EH (cell line): ENCODE results near the gene MACROD1.
A peak's percentile ranks its signal among the peaks of the same experiment; 100 is the strongest.

Experiments used
- DNase-seq: peaks from one replicate; pipeline ENCODE4 v3.0.0-alpha.2; 2015; ENCODE audit warnings: low read depth

Gene MACROD1

GRCh38 chr11:64093233-64094039 is 72.5 kb downstream of the MACROD1 start:
- no peak for DNase-seq

GRCh38 chr11:64092761-64093136 is 73.2 kb downstream of the MACROD1 start:
- DNase-seq, result no peak

DNA sequence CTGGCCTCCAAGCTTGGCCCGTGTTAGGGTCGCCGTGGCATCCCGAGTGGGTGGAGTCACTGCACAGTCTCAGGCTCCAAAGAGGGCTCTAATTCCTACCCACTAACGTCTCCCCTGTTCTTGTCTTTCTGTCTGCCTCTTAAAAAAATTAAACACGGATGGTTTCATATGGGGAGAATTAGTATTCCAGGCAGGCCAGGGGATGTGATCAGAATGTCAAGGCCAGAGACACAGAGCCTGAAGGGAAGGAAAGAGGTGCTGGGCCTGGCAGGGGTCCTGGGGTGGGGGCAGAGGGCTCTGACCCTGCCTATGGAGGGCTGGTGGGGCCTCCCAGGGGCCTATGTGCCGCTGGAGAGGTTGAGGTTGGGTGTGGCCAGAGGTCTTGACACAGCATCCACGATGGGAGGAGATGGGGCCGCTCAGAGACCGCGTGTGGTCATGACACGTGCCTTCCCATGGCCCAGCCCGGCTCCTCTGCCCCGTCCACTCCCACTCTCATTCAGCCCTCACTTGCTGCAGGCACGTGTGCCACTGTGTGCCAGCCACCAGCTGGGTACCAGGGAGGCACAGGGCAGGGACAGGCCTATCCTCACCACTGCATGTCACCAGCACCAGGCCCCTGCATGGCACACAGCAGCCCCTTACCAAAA is 73.7 kb downstream of the MACROD1 start:
- DNase-seq, result no peak

GRCh38 chr11:64090806-64091516 is 75.0 kb downstream of the MACROD1 start:
- peak; percentile 51 for DNase-seq

DNA sequence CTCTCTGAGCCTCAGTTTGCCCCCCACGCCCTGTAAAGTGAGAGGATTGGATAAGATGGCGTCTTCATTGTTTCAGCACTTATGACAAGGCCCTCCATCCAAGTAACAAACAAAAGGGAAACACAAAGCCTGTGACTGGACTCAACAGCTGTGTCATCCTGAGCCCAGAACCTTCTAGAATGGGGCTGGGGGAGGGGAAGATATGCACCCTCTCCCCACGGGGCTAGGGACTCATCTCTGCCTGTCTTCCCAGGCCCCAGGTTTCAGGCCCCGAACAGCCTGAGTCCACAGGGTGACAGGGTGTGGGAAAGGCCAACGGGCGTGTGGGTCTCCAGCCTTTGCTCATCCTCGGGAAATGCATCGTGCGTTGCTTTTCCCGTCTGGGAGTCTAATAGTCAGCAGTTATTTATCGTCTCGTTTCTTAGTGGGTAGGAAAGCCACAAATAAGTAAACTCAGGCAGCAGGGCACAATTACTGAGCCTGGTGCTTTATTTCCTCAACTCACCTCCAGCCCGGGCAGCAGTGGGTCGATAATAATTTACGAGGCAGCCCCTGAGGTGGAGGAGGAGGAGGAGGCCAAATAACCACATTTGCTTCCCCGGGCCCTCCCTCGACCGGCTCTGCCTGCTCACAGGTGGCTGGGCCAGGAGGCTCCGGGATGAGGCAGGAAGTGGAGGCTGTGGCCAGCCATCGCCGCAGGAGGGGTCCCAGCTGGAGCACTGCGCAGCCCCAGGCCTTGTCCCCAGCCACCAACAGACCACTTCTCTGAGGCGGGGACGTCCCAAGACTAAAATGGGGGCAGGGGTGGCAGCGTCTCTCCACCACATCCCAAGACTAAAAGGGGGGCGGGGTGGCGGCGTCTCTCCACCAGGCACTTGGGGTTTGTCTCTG is 75.8 kb downstream of the MACROD1 start:
- no peak for DNase-seq

DNA sequence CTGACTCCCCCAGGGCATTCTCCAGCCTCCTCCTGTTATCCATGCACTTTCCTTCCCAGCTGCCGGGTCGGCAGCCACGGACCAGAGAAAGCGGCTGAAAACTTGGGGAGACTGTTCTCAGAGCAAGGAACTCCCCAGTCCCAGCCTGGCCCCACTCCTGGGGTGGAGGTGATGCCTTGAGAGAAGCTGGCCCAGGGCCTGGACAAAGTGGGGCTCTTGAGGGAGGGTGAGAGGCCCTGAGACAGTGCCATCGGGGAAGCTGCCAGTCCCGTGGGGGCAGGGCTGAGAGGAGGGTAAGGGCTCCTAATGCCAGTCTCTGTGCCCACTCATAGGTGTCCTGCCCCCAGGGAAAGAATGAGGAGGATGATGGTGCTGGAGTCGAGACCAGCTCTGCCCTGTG is 76.4 kb downstream of the MACROD1 start:
- DNase-seq, result no peak

GRCh38 chr11:64089027-64089360 is 76.9 kb downstream of the MACROD1 start:
- DNase-seq, result no peak

DNA sequence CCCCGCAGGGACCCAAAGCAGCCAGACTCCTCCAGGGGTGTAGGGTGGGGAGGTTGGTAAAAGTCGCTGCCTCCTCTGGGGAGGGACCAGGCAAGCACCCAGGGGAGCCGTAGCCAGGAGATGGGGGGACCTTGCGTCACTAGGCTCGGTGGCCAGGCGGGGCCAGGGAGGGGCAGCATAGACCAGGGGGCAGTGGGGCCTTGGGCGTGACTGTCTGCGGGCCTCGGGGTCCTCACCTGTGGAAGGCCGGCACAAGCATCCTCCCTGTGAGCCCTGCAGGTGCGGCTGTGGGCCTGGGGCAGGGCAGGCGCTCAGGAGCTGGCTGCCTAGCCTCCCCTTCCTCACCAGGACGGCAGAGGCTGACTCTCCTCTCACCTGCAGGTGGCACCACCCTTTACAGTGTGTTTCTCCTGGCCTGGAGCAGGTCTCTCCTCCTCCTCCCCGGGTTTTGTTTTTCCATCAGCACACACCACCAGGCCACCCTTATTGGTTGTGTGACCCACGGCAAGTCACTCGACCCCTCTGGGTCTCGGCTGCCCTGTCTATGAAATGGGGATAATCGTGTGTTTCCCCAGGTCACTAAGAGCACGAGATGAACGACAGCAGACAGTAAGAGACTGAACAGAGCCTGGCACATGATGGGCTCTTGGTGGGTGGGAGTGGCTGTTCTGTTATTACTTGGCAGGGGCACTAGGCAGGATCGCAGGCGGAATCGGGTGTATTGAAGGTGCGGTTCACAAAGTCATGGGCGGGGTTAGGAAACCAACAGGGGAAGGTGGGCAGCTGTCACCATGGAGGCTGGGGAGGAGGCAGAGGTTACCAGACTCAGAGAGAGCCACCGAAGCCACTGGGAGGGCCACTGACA is 77.5 kb downstream of the MACROD1 start:
- no peak for DNase-seq

DNA sequence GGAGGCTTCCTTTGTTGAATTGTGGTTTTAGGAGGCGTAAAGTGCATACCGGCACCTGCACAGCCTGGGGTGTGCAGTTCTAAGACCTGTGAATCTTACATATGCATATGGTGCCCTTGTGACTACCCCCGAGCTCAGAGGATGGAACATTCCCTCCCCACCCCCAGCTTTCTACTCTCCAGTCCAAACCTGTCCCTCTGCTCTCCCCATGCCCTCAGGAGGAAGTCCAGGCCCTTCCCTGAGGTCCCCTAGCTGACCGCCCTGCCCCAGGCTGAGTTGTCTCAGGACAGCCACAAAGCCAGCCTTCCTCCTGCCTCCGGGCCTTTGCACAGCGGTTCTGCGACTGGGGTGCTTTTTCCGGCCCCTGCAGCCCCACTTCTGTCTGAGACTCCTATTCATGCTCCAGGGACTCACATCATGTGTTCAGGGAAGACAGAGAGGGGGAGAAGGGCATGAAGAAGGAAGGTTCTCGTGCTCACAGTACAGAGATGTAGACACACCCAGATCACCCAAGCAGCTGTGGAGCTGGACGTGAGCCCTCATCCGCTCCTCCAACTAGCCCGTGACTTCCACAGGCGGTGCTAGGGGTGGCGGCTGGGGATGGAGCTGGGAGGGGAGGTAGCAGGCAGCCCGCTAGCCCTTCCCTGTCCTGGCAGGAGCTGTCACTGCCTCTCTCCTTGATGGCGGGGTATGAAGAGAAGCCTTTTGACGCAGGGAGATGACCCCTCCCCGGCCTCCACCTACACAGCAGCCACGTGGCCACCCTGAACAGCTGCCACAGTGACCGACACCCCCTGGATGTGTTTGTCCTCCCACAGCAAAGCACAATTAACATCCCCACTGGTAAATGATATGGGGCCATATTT is 79.4 kb downstream of the MACROD1 start:
- DNase-seq, result no peak

DNA sequence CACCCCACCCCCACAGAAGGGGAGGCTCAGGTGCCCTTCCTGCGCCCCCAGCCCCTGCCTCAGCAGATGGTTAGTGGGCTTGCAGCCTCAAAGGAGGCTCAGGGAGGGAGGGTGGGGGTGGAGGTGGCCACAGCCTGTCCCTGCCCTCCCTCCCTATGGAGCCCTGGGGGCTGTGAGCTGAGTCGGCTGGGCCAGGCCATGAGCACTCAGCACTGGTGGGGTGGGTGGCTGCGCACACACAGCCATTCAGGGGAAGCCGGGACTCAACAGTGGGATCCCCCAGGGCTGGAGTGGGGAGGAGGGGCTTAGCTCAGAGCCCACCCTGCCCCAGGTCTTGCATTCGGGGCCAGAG is 80.0 kb downstream of the MACROD1 start:
- no peak for DNase-seq

- DNase-seq, result no peak
These were observed 80.8 kb downstream of the MACROD1 start for GRCh38 chr11:64084951-64085710.

GRCh38 chr11:64084146-64084950 is 81.6 kb downstream of the MACROD1 start:
- no peak for DNase-seq

GRCh38 chr11:64083398-64084080 is 82.4 kb downstream of the MACROD1 start:
- no peak for DNase-seq

DNA sequence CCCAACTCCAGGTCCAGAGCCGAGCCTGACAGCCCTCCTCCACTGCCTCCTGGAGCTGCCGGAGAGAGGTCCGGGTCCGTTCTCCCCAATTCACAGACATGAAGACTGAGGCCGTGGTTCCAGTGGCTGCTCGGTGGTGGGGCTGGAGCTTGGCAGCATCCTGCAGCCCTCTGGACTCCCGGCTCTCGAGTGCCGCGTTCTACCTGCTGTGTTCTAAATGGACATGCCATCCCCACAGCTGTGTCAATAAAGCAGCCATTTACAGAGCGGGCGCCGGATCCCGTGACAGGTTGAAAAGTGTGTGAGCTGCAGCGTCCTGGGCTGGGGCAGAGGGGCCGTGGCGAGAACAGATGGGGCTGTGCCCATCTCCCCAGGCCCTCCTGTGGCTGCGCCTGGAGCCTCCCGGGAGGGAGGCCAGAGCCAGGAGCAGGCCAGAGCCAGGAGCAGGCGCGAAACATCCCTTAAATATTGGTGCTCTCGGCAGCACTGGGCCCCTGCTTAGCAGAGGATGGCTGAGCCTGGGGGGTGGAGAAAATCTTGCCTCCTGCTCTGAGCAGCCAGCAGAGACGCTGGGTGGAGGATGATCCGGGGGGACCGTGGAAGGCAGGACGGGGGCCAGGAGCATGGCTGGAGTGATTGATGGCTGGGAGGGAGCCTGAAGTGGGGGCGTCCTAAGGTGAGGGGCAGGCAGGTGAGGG is 84.0 kb downstream of the MACROD1 start:
- DNase-seq, result no peak

GRCh38 chr11:64080390-64080789 is 85.5 kb downstream of the MACROD1 start:
- DNase-seq, result no peak

GRCh38 chr11:64078905-64079304 is 87.0 kb downstream of the MACROD1 start:
- no peak for DNase-seq

DNA sequence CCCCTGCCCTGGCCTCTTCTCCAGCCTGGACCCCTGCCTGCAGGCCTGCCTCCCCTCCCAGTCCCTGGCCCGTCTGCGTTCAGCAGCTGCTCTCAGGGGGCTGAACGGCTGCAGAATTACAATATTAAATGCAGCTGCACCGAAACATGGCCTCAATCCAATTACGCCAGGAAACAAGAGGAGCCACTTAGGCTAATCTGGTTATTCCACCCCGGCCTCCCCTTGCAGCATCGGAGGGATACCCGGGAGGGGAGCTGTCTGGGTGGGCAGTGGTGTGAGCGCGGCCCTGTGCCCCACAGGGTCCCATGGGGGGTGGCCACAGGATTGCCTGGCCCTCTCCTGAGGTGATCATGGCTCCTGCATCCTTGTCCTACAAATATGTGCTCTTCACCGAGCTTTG is 87.6 kb downstream of the MACROD1 start:
- no peak for DNase-seq

DNA sequence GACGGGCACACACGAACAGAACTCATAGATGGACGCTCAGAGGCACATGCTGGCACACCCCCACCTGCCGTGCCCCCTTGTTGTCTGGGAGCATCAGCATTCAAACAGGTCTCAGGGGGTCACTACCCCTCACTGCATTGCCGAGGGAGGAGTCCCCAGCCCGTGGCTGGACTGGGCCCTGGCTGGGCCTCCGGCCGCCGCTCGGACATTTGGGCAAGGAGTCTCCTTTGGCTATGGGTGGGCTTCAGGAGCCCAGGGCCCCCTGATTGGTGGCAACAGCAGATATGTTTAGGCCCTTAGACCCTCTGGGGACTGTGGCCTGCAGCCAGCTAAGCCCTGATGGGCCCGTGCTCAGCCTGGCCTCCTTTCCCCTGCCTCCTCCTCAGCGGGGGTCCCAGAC is 88.3 kb downstream of the MACROD1 start:
- DNase-seq, result no peak
